H9 (cell line): ENCODE data around the gene PPM1G. TPM values are rescaled to one million over a fixed set of nuclear protein-coding genes. Genes with fewer than 3 reads are reported as not detected.

ENCODE experiments used
- DNase-seq: peaks from one replicate; pipeline ENCODE4 v3.0.0-alpha.2; 2017
- H2AFZ ChIP-seq: one replicate; pipeline ENCODE4 v1.6.1; 2013; ENCODE audit warnings: mild to moderate bottlenecking, low read length, control low read depth, moderate library complexity
- H2AK5ac ChIP-seq: 2 replicates; pipeline ENCODE4 v1.6.1; 2013; ENCODE audit warnings: low read length, control low read depth, mixed read lengths; ENCODE audit not compliant: insufficient read length
- H2BK120ac ChIP-seq: one replicate; pipeline ENCODE4 v1.6.1; 2013; ENCODE audit warnings: low read depth, mild to moderate bottlenecking, low read length, control low read depth, inconsistent platforms; ENCODE audit not compliant: poor library complexity, severe bottlenecking
- H2BK12ac ChIP-seq: 2 replicates; pipeline ENCODE4 v1.6.1; 2013; ENCODE audit warnings: low read length, control low read depth, mixed read lengths, low read depth; ENCODE audit not compliant: insufficient read length
- H2BK15ac ChIP-seq: 2 replicates; pipeline ENCODE4 v1.6.1; 2013; ENCODE audit warnings: low read depth, low read length, control low read depth
- H2BK20ac ChIP-seq: one replicate; pipeline ENCODE4 v1.6.1; 2013; ENCODE audit warnings: low read depth, mild to moderate bottlenecking, low read length, control low read depth, inconsistent platforms; ENCODE audit not compliant: poor library complexity, severe bottlenecking
- H2BK5ac ChIP-seq: 2 replicates; pipeline ENCODE4 v1.6.1; 2013; ENCODE audit warnings: low read length, control low read depth, mixed read lengths; ENCODE audit not compliant: insufficient read length
- H3K14ac ChIP-seq: 2 replicates; pipeline ENCODE4 v1.6.1; 2013; ENCODE audit warnings: low read length, control low read depth; ENCODE audit not compliant: insufficient read depth
- H3K18ac ChIP-seq: 2 replicates; pipeline ENCODE4 v1.6.1; 2013; ENCODE audit warnings: low read depth, mild to moderate bottlenecking, mixed read lengths, low read length, control low read depth; ENCODE audit not compliant: insufficient read length
- H3K23ac ChIP-seq: 2 replicates; pipeline ENCODE4 v1.6.1; 2013; ENCODE audit warnings: low read length, control low read depth, mixed read lengths, low read depth; ENCODE audit not compliant: insufficient read length
- H3K23me2 ChIP-seq: 2 replicates; pipeline ENCODE4 v1.6.1; 2013; ENCODE audit warnings: low read depth, mild to moderate bottlenecking, mixed read lengths, low read length, control low read depth; ENCODE audit not compliant: insufficient read length, poor library complexity, severe bottlenecking
- H3K27ac ChIP-seq: 2 replicates; pipeline ENCODE4 v1.5.1; 2013; ENCODE audit warnings: low read length, control low read depth, mixed read lengths, low read depth; ENCODE audit not compliant: insufficient read length
- H3K27me3 ChIP-seq: 2 replicates; pipeline ENCODE4 v1.6.1; 2013; ENCODE audit warnings: low read length, control low read depth, inconsistent platforms; ENCODE audit not compliant: insufficient read depth
- H3K4ac ChIP-seq: 2 replicates; pipeline ENCODE4 v1.6.1; 2013; ENCODE audit warnings: low read depth, mild to moderate bottlenecking, control low read depth, inconsistent platforms, low read length, moderate library complexity
- H3K4me1 ChIP-seq: 2 replicates; pipeline ENCODE4 v1.6.1; 2013; ENCODE audit warnings: low read length, control low read depth, inconsistent platforms; ENCODE audit not compliant: insufficient read depth
- H3K4me2 ChIP-seq: 2 replicates; pipeline ENCODE4 v1.6.1; 2013; ENCODE audit warnings: low read length, control low read depth, mixed read lengths; ENCODE audit not compliant: insufficient read length, insufficient read depth
- H3K56ac ChIP-seq: 2 replicates; pipeline ENCODE4 v1.6.1; 2013; ENCODE audit warnings: low read depth, mild to moderate bottlenecking, mixed read lengths, low read length, control low read depth; ENCODE audit not compliant: insufficient read length
- H3K79me1 ChIP-seq: 2 replicates; pipeline ENCODE4 v1.6.1; 2013; ENCODE audit warnings: low read depth, mild to moderate bottlenecking, moderate library complexity, low read length, control low read depth, inconsistent platforms; ENCODE audit not compliant: insufficient read depth, poor library complexity, severe bottlenecking
- H3K79me2 ChIP-seq: 2 replicates; pipeline ENCODE4 v1.6.1; 2013; ENCODE audit warnings: low read length, control low read depth, inconsistent platforms; ENCODE audit not compliant: insufficient read depth
- H3K9ac ChIP-seq: 2 replicates; pipeline ENCODE4 v1.6.1; 2013; ENCODE audit warnings: low read length, control low read depth, mixed read lengths; ENCODE audit not compliant: insufficient read length; ENCODE audit errors: extremely low read depth
- H3K9me3 ChIP-seq: one replicate; pipeline ENCODE4 v1.6.1; 2013; ENCODE audit warnings: low read depth, low read length, inconsistent platforms; ENCODE audit not compliant: control insufficient read depth
- H3T11ph ChIP-seq: one replicate; pipeline ENCODE4 v1.6.1; 2013; ENCODE audit warnings: mild to moderate bottlenecking, low read length, control low read depth, inconsistent platforms
- H4K20me1 ChIP-seq: one replicate; pipeline ENCODE4 v1.6.1; 2013; ENCODE audit not compliant: control insufficient read depth, insufficient read length, insufficient read depth
- H4K5ac ChIP-seq: 2 replicates; pipeline ENCODE4 v1.6.1; 2013; ENCODE audit warnings: low read depth, mild to moderate bottlenecking, mixed read lengths, low read length, control low read depth; ENCODE audit not compliant: insufficient read length
- H4K8ac ChIP-seq: replicated peaks from 2 replicates; pipeline ENCODE4 v1.6.1; 2013; ENCODE audit warnings: low read length, control low read depth, mixed read lengths, low read depth; ENCODE audit not compliant: insufficient read length
- H4K91ac ChIP-seq: 2 replicates; pipeline ENCODE4 v1.6.1; 2013; ENCODE audit warnings: low read depth, mild to moderate bottlenecking, moderate library complexity, mixed read lengths, low read length, control low read depth; ENCODE audit not compliant: insufficient read length
- H3K27ac Mint-ChIP-seq, 3 experiments: 2 replicates in 2 of 3; 3 replicates in 1 of 3; pipeline ENCODE4 v1.8.0; 2020 to 2021; ENCODE audit warnings: mixed read lengths in 3 of 3, mild to moderate bottlenecking in 1 of 3, moderate library complexity in 1 of 3
- H3K27me3 Mint-ChIP-seq: 2 replicates; pipeline ENCODE4 v1.8.0; 2021; ENCODE audit warnings: low read depth, mild to moderate bottlenecking, moderate library complexity, mixed read lengths
- H3K36me3 Mint-ChIP-seq, 3 experiments: 2 replicates in 2 of 3; 3 replicates in 1 of 3; pipeline ENCODE4 v1.8.0; 2020 to 2021; ENCODE audit warnings: low read depth in 3 of 3, mixed read lengths in 3 of 3; ENCODE audit not compliant: insufficient read depth in 1 of 3
- H3K4me1 Mint-ChIP-seq, 2 experiments: 2 replicates each; pipeline ENCODE4 v1.8.0; 2020; ENCODE audit warnings: mixed read lengths in 2 of 2
- H3K4me3 Mint-ChIP-seq, 2 experiments: 2 replicates in 1 of 2; 3 replicates in 1 of 2; pipeline ENCODE4 v1.8.0; 2020 to 2021; ENCODE audit warnings: mild to moderate bottlenecking in 2 of 2, mixed read lengths in 2 of 2, moderate library complexity in 1 of 2
- H3K9me3 Mint-ChIP-seq, 2 experiments: 2 replicates in 1 of 2; 3 replicates in 1 of 2; pipeline ENCODE4 v1.8.0; 2020; ENCODE audit warnings: mild to moderate bottlenecking in 2 of 2, mixed read lengths in 2 of 2, moderate library complexity in 1 of 2
- CTCF ChIP-seq: fragments of 200-600 bp; sonication (generic); conservative IDR thresholded peaks from 3 replicates; pipeline ENCODE4 v1.8.0; 2021; ENCODE audit warnings: antibody characterized with exemption, mild to moderate bottlenecking
- WGBS: extraction: QIAGEN DNeasy Blood & Tissue Kit; methylation state at CpG from one replicate; pipeline ENCODE4 v1.1.7; 2013; ENCODE audit warnings: missing lambda C conversion rate, low lambda C conversion rate, mixed read lengths; ENCODE audit not compliant: insufficient read length; ENCODE audit errors: extremely low coverage; 5-methylcytosine and 5-hydroxymethylcytosine counted together
- total RNA-seq: library from RNA; stranded (reverse); gene quantifications from 2 replicates; pipeline ENCODE4 v1.2.1, GENCODE V29; 2021

The PPM1G gene
- total RNA-seq, 1 experiment from 2014 or later: 146 TPM

GRCh38 chr2:27412419-27413152 lies 3.2 kb upstream of the PPM1G start:
- Histone ChIP-seq H2AK5ac (no peak overlapping the region), H3K27me3 (no peaks in the 10 kb centered on the region), H3K18ac (no peak overlapping the region), H3K23ac (no peak overlapping the region), H3K56ac (no peak overlapping the region), H2BK12ac (no peak overlapping the region), H3K4me2 (no peak overlapping the region), H3K79me1 (peaks cover 2% of the 10 kb centered on the region), H2BK20ac (no peak overlapping the region), H2AFZ (no peak overlapping the region), H3K27ac (no peak overlapping the region), H3T11ph (no peak overlapping the region), H2BK5ac (no peak overlapping the region), H3K9me3 (no peaks in the 10 kb centered on the region), H2BK120ac (no peak overlapping the region), H3K4ac (no peak overlapping the region), H3K4me1 (no peaks in the 10 kb centered on the region), H3K23me2 (peaks cover 9% of the 10 kb centered on the region), H3K9ac (no peak overlapping the region), H4K8ac (no peak overlapping the region), H2BK15ac (no peak overlapping the region), H4K5ac (no peak overlapping the region), H3K79me2 (peaks cover 8% of the 10 kb centered on the region; the same call in 1 of the 2 replicates), H4K91ac (no peak overlapping the region), H4K20me1 (no peaks in the 10 kb centered on the region), H3K14ac (no peak overlapping the region)
- no CpG with 5 or more reads among the region's 9 CpGs for WGBS
- H3K27me3 Mint-ChIP-seq: no peaks in the 10 kb centered on the region; the same call in 1 of the 2 replicates
- DNase-seq: no peak
- H3K36me3 Mint-ChIP-seq: peaks cover under 1 to 7% (median 2%) of the 10 kb centered on the region in 3 experiments; a peak in 6 of 7 replicates
- no peak overlapping the region for H3K4me3 Mint-ChIP-seq
- H3K4me1 Mint-ChIP-seq: peaks cover 10 to 13% of the 10 kb centered on the region in 2 experiments
- H3K9me3 Mint-ChIP-seq: peaks cover 4 to 11% of the 10 kb centered on the region in 2 experiments; a peak in 2 of 5 replicates
- H3K27ac Mint-ChIP-seq: no peak overlapping the region
- TF ChIP-seq CTCF: no peak
